Measurements from ENCODE around the gene PIK3CD.
"Not testable (repeated sequence)": the region's sequence is repeated elsewhere in the genome, so short reads cannot be mapped to it uniquely, and the experiment has no call there.

DNA sequence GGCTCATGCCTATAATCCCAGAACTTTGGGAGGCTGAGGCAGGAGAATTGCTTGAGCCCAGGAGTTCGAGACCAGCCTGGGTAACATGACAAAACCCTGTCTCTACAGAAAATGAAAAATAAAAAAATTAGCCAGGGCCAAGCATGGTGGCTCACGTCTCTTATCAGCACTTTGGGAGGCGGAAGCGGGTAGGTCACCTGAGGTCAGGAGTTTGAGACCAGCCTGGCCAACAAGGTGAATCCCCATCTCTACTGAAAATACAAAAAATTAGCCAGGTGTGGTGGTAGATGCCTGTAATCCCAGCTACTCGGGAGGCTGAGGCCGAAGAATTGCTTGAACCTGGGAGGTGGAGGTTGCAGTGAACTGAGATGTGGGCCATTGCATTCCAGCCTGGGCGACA lies 61.2 kb downstream of the PIK3CD start:
- TF ChIP-seq, protein P1, sequence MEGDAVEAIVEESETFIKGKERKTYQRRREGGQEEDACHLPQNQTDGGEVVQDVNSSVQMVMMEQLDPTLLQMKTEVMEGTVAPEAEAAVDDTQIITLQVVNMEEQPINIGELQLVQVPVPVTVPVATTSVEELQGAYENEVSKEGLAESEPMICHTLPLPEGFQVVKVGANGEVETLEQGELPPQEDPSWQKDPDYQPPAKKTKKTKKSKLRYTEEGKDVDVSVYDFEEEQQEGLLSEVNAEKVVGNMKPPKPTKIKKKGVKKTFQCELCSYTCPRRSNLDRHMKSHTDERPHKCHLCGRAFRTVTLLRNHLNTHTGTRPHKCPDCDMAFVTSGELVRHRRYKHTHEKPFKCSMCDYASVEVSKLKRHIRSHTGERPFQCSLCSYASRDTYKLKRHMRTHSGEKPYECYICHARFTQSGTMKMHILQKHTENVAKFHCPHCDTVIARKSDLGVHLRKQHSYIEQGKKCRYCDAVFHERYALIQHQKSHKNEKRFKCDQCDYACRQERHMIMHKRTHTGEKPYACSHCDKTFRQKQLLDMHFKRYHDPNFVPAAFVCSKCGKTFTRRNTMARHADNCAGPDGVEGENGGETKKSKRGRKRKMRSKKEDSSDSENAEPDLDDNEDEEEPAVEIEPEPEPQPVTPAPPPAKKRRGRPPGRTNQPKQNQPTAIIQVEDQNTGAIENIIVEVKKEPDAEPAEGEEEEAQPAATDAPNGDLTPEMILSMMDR (IDR thresholded peaks at IDR 0.05; ENCODE audit: poor library complexity), result not testable (repeated sequence)
- not testable (repeated sequence) for TF ChIP-seq EZH2 (IDR thresholded peaks at IDR 0.05; ENCODE audit: borderline replicate concordance)
